Neural progenitor cell (in vitro differentiated cells): Measurements from ENCODE around the gene PSMC3IP. TPM values are rescaled to one million over a fixed set of nuclear protein-coding genes. Genes with fewer than 3 reads are reported as not detected.

Experiments used
- DNase-seq: peaks from one replicate; pipeline ENCODE4 v3.0.0-alpha.2; 2016; ENCODE audit warnings: low spot score
- H2AFZ ChIP-seq: fragments of 200-600 bp; sonication (generic); replicated peaks from 2 replicates; pipeline ENCODE4 v1.6.1; 2016; ENCODE audit warnings: antibody characterized with exemption
- H3F3A ChIP-seq: fragments of 200-600 bp; sonication (generic); 2 replicates; pipeline ENCODE4 v1.6.1; 2016; ENCODE audit warnings: antibody characterized with exemption, low read depth
- H3K27ac ChIP-seq: fragments of 200-600 bp; sonication (generic); 2 replicates; pipeline ENCODE4 v1.5.1; 2016; ENCODE audit warnings: mild to moderate bottlenecking
- H3K27me3 ChIP-seq: fragments of 200-600 bp; sonication (generic); 2 replicates; pipeline ENCODE4 v1.6.1; 2016; ENCODE audit warnings: mild to moderate bottlenecking, moderate library complexity
- H3K36me3 ChIP-seq: fragments of 200-600 bp; sonication (generic); 2 replicates; pipeline ENCODE4 v1.5.1; 2016
- H3K4me1 ChIP-seq: fragments of 200-600 bp; sonication (generic); 2 replicates; pipeline ENCODE4 v1.6.1; 2016; ENCODE audit warnings: mixed run types
- H3K4me2 ChIP-seq: fragments of 200-600 bp; sonication (generic); 2 replicates; pipeline ENCODE4 v1.6.1; 2016
- H3K4me3 ChIP-seq: fragments of 200-600 bp; sonication (generic); 2 replicates; pipeline ENCODE4 v1.5.1; 2016
- H3K79me2 ChIP-seq: fragments of 200-600 bp; sonication (generic); 2 replicates; pipeline ENCODE4 v1.6.1; 2016; ENCODE audit warnings: low read depth
- H3K9ac ChIP-seq: fragments of 200-600 bp; sonication (generic); 2 replicates; pipeline ENCODE4 v1.6.1; 2016
- H3K9me3 ChIP-seq: fragments of 200-600 bp; sonication (generic); 2 replicates; pipeline ENCODE4 v1.5.1; 2016; ENCODE audit warnings: low read depth
- H4K20me1 ChIP-seq: fragments of 200-600 bp; sonication (generic); 2 replicates; pipeline ENCODE4 v1.6.1; 2016; ENCODE audit warnings: low read depth
- H3K27ac Mint-ChIP-seq: 3 replicates; pipeline ENCODE4 v1.8.0; 2021; ENCODE audit warnings: mixed read lengths
- H3K27me3 Mint-ChIP-seq: 2 replicates; pipeline ENCODE4 v1.8.0; 2022; ENCODE audit warnings: low read depth, mild to moderate bottlenecking, inconsistent platforms, moderate library complexity, mixed read lengths; ENCODE audit not compliant: insufficient read depth
- H3K36me3 Mint-ChIP-seq: 3 replicates; pipeline ENCODE4 v1.8.0; 2021; ENCODE audit warnings: mixed read lengths
- H3K4me1 Mint-ChIP-seq: 3 replicates; pipeline ENCODE4 v1.8.0; 2021; ENCODE audit warnings: mixed read lengths
- H3K4me3 Mint-ChIP-seq: 3 replicates; pipeline ENCODE4 v1.8.0; 2021; ENCODE audit warnings: mild to moderate bottlenecking, moderate library complexity, mixed read lengths
- H3K9me3 Mint-ChIP-seq: 3 replicates; pipeline ENCODE4 v1.8.0; 2020; ENCODE audit warnings: mixed read lengths
- EZH2 ChIP-seq: fragments of 200-600 bp; sonication (generic); IDR thresholded peaks from 2 replicates; pipeline ENCODE4 v1.6.1; 2017; ENCODE audit warnings: antibody characterized with exemption, mild to moderate bottlenecking, moderate library complexity
- EZH2phosphoT487 ChIP-seq: fragments of 200-600 bp; sonication (generic); IDR thresholded peaks from 2 replicates; pipeline ENCODE4 v1.6.1; 2017; ENCODE audit warnings: antibody characterized with exemption
- total RNA-seq: library from RNA; depleted of rRNA; stranded (reverse); fragments of >200 nt; gene quantifications from 2 replicates; pipeline ENCODE4 v1.2.3, GENCODE V29; 2015; ENCODE audit warnings: low replicate concordance
- TF ChIP-seq, protein P1 (sequence below): fragments of 200-600 bp; sonication (generic); IDR thresholded peaks from 2 replicates; pipeline ENCODE4 v1.5.1; 2017; ENCODE audit warnings: antibody characterized with exemption, mild to moderate bottlenecking

PSMC3IP gene
- total RNA-seq, 1 donor from 2014 or later, result 23.7 TPM

DNA sequence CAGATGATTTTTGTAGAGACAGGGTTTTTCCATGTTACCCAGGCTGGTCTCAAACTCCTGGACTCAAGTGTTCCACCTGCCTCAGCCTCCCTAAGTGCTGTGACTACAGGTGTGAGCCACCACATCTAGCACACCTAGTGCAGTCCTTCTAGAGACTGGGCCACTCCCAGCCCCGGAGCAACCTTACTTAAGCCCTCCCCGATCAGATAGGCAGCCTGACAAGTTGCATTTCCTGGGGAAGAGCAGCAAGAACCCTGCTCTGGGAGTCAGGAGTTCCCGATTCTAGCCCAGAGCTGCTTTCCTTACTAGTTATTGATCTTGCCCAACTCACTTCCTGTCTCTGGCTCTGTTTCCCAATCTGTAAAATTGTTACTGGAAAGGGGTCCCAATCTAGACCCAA is 48.5 kb downstream of the PSMC3IP start:
- Histone ChIP-seq H3K4me3 (no peak overlapping the region), H3K36me3 (no peaks in the 10 kb centered on the region), H4K20me1 (no peaks in the 10 kb centered on the region), H3K79me2 (no peaks in the 10 kb centered on the region), H3K9ac (no peak overlapping the region), H3K4me1 (no peaks in the 10 kb centered on the region), H3K27me3 (peaks cover 32% of the 10 kb centered on the region), H3K4me2 (no peak overlapping the region), H3K9me3 (no peaks in the 10 kb centered on the region), H3K27ac (no peak overlapping the region), H3F3A (peaks cover 6% of the 10 kb centered on the region), H2AFZ (no peak overlapping the region)
- Mint-ChIP-seq H3K27ac (no peak overlapping the region), H3K9me3 (no peaks in the 10 kb centered on the region), H3K36me3 (peaks cover 1% of the 10 kb centered on the region), H3K4me3 (no peak overlapping the region), H3K27me3 (peaks cover 5% of the 10 kb centered on the region), H3K4me1 (peaks cover 33% of the 10 kb centered on the region)
- no peak for DNase-seq
- TF ChIP-seq EZH2phosphoT487, result no peak
- TF ChIP-seq, protein P1, sequence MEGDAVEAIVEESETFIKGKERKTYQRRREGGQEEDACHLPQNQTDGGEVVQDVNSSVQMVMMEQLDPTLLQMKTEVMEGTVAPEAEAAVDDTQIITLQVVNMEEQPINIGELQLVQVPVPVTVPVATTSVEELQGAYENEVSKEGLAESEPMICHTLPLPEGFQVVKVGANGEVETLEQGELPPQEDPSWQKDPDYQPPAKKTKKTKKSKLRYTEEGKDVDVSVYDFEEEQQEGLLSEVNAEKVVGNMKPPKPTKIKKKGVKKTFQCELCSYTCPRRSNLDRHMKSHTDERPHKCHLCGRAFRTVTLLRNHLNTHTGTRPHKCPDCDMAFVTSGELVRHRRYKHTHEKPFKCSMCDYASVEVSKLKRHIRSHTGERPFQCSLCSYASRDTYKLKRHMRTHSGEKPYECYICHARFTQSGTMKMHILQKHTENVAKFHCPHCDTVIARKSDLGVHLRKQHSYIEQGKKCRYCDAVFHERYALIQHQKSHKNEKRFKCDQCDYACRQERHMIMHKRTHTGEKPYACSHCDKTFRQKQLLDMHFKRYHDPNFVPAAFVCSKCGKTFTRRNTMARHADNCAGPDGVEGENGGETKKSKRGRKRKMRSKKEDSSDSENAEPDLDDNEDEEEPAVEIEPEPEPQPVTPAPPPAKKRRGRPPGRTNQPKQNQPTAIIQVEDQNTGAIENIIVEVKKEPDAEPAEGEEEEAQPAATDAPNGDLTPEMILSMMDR, result no peak
- TF ChIP-seq EZH2, result no peak

DNA sequence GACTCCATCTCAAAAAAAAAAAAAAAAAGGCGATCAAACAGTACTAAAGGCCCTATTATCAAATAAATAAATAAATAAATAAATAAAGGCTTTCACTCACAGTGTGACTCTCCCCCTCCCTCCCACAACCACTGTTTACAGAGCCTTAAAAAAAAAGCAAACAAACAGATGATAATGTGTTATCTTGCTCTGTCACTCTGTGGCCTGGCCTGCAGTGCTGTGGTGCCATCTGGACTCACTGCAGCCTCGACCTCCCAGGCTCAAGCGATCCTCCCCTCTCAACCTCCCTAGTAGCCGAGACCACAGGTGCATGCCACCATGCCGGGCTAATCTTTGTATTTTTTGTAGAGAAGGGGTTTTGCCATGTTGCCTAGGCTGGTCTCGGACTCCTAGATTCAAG is 49.6 kb downstream of the PSMC3IP start:
- Histone ChIP-seq H3K9ac (no peak overlapping the region), H3K27me3 (peaks cover 21% of the 10 kb centered on the region), H3K9me3 (no peaks in the 10 kb centered on the region), H3K79me2 (no peaks in the 10 kb centered on the region), H3K36me3 (no peaks in the 10 kb centered on the region), H2AFZ (no peak overlapping the region), H3F3A (peaks cover 6% of the 10 kb centered on the region), H3K4me2 (no peak overlapping the region), H3K4me3 (no peak overlapping the region), H4K20me1 (no peaks in the 10 kb centered on the region), H3K4me1 (no peaks in the 10 kb centered on the region), H3K27ac (no peak overlapping the region)
- Mint-ChIP-seq H3K36me3 (peaks cover 6% of the 10 kb centered on the region), H3K9me3 (no peaks in the 10 kb centered on the region), H3K27ac (no peak overlapping the region), H3K4me1 (peaks cover 39% of the 10 kb centered on the region), H3K27me3 (peaks cover 5% of the 10 kb centered on the region), H3K4me3 (no peak overlapping the region)
- no peak for DNase-seq
- TF ChIP-seq EZH2 (no peak), EZH2phosphoT487 (no peak)
- TF ChIP-seq, protein P1, result no peak

GRCh38 chr17:42526031-42526444 is 51.5 kb downstream of the PSMC3IP start:
- Histone ChIP-seq H3K27ac (no peak overlapping the region), H3K79me2 (no peaks in the 10 kb centered on the region), H3F3A (no peaks in the 10 kb centered on the region), H3K4me1 (no peaks in the 10 kb centered on the region), H2AFZ (no peak overlapping the region), H3K4me2 (no peak overlapping the region), H3K27me3 (peaks cover 3% of the 10 kb centered on the region), H4K20me1 (no peaks in the 10 kb centered on the region), H3K9me3 (no peaks in the 10 kb centered on the region), H3K9ac (no peak overlapping the region), H3K36me3 (no peaks in the 10 kb centered on the region), H3K4me3 (no peak overlapping the region)
- peak overlapping the region; percentile 86 for H3K27ac Mint-ChIP-seq
- H3K36me3 Mint-ChIP-seq, result peaks cover 12% of the 10 kb centered on the region
- DNase-seq, result no peak
- peaks cover 7% of the 10 kb centered on the region for H3K27me3 Mint-ChIP-seq
- H3K4me1 Mint-ChIP-seq, result peaks cover 48% of the 10 kb centered on the region
- H3K9me3 Mint-ChIP-seq, result no peaks in the 10 kb centered on the region
- no peak overlapping the region for H3K4me3 Mint-ChIP-seq
- no peak for TF ChIP-seq EZH2phosphoT487
- TF ChIP-seq, protein P1, result no peak
- no peak for TF ChIP-seq EZH2
